LNCaP clone FGC (cell line): ENCODE results near the gene LRRC75B.

Experiments used
- DNase-seq: peaks from one replicate; pipeline ENCODE4 v3.0.0-alpha.2; 2011; ENCODE audit warnings: low read depth
- H3K4me3 ChIP-seq: 2 replicates; pipeline ENCODE4 v1.5.1; 2011; ENCODE audit warnings: mild to moderate bottlenecking, low read depth, low read length, control low read depth
- TF ChIP-seq, protein P1 (sequence below): IDR thresholded peaks from 2 replicates; pipeline ENCODE4 v1.5.1; 2012; ENCODE audit warnings: mild to moderate bottlenecking; ENCODE audit not compliant: control insufficient read depth, insufficient read depth; ENCODE audit errors: extremely low read depth

LRRC75B gene

DNA sequence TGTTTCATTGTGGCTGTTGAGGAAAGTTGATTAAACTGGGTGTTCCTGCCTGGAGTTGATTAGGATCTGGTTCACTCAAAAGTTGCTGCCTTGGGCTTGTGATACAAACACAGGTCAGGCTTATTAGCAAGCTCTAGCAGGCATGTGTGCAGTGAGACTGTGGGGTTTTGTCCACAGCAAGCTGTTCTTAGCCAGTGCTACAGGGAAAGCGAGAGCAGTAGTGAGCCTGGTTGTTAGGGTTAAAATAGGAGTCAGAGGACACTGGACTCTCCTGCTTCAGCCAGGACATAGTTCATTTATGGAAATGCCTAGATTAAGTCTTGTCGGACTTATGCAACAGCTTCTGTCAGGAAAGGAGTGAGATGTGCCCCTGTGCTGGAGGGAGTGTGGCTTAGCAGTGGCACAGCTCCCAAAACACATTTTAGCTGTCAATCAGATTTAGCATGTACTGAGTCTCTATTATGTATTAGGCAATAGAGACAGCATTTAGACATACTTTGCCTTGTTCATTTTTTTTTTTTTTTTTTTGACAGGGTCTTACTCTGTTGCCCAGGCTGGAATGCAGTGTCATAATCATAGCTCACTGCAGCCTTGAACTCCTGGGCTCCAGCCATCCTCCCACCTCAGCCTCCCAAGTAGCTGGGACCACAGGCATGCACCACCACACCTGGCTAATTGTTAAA lies 28.4 kb downstream of the LRRC75B start:
- no peak for DNase-seq
- H3K4me3 ChIP-seq: no peak overlapping the region
- TF ChIP-seq, protein P1, sequence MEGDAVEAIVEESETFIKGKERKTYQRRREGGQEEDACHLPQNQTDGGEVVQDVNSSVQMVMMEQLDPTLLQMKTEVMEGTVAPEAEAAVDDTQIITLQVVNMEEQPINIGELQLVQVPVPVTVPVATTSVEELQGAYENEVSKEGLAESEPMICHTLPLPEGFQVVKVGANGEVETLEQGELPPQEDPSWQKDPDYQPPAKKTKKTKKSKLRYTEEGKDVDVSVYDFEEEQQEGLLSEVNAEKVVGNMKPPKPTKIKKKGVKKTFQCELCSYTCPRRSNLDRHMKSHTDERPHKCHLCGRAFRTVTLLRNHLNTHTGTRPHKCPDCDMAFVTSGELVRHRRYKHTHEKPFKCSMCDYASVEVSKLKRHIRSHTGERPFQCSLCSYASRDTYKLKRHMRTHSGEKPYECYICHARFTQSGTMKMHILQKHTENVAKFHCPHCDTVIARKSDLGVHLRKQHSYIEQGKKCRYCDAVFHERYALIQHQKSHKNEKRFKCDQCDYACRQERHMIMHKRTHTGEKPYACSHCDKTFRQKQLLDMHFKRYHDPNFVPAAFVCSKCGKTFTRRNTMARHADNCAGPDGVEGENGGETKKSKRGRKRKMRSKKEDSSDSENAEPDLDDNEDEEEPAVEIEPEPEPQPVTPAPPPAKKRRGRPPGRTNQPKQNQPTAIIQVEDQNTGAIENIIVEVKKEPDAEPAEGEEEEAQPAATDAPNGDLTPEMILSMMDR: no peak

GRCh38 chr22:24563246-24563645 lies 29.6 kb downstream of the LRRC75B start:
- no peak for DNase-seq
- TF ChIP-seq, protein P1: no peak

GRCh38 chr22:24559471-24559870 lies 33.4 kb downstream of the LRRC75B start:
- DNase-seq: no peak
- no peak overlapping the region for H3K4me3 ChIP-seq
- TF ChIP-seq, protein P1: no peak

More at GRCh38 chr22:24563246-24563645, 29.6 kb downstream of the LRRC75B start:
- no peak overlapping the region for H3K4me3 ChIP-seq

DNA sequence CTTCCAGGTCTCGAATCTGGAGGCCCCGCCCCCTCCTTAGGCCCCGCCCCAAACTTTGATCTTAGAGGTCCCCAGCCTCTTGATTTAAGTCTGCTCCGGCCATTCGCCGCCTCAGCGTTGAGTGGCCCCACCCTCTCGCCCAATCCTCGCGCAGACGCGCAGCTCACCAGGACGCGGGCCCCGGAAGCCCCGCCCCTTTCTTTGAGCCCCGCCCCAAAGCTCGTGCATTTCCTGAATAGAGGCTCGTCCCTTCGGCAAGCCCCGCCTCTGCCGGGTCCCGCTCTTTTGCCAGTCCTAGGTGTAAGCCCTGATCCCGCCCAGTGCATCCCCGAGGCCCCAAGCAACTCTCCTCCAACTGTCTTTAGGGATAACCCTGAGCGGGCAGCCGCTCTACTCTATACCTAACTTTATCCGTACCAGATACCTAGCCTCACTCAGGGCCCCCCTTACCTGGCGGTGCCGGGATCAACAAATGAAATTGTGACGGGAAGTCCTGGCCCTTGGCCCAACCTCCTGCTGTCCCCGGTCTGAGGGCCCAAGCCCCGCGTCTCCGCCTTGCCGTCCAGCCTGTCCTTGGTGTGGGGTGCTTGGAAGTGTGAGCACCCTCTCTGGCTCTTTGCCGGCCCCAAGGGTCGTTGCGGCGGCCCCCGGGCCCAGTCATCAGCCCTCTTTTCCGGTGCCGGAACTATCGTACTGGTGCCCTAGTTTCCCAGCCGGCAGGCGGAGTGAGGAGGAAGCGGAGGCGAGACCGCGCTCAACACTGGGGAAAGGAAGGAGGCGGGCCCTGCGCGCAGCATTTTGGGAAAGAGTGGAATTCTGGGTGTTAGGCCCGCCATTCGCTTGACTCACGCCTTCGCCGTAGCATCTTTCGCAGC lies 37.5 kb downstream of the LRRC75B start, which contains the start of gene SNRPD3:
Gene SNRPD3 (plus strand): TSS at position 835 of the 875 bp plus-strand sequence. CDS start 1,676 bp downstream, outside the sequence.
- peak; percentile 93 for DNase-seq

DNA sequence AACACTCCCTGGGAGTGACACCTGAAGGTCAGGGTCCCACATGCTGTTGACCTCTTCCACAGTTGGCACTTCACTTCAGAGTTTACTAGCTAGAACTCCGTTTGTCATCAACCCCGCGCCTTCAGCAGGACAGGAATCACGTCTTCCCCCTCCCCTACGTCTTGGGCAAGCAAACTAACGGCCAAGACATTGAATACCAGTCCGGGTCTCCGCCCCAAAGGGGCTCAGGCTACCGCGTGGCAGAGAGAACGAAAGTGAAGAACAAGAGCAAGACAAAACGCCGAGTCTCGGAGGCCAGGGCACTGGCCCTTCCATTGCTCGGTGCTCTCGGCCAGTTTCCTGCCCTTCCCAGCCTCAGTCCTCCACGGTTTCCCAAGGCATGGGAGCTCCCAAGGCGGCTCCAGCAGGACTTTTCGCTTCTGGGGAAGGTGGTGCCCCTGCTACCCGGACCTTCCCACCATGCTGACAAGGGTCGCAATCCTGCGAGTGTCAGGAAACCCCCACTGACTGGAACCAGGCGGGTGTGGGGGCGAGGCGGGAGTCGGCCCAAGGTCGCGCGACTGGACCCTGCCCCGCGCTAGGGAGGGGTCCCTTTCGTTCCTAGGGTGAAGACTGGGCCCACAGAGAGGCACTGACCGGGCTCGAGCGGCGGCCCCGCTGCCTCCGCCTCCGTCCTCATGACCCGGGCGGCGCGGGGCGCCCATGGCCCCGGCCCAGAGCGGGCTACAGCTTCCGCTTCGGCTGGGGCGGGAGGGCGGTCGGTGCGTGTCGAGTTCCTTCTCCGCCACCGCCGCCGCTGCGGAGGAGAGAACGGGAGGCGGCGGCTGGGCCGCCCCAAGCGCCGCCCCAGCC lies 38.3 kb downstream of the LRRC75B start, which contains the start of gene GUCD1:
Gene GUCD1 (minus strand): TSS at position 826 of the 852 bp plus-strand sequence. CDS start 147 bp downstream, at position 679.
- DNase-seq: no peak
- H3K4me3 ChIP-seq: peak within 1 kb of the TSS; percentile 100
- TF ChIP-seq, protein P1: no peak

More for the DNA sequence above, 37.5 kb downstream of the LRRC75B start, which contains the start of gene SNRPD3:
- H3K4me3 ChIP-seq: peak within 1 kb of the TSS; percentile 100
- TF ChIP-seq, protein P1: no peak
